Transverse colon (tissue), 3 donors: Measurements from ENCODE around the gene SCMH1.

Experiments
- EP300 ChIP-seq: sonication (generic); formaldehyde crosslinking; IDR thresholded peaks from one replicate; pipeline ENCODE4 v1.6.1; 2017; ENCODE audit warnings: antibody characterized with exemption, low read depth
- TF ChIP-seq, protein P1 (sequence below), 5 experiments: fragments of 200-600 bp in 3 of 5; fragments of 450-650 bp in 2 of 5; sonication (generic) in 3 of 5; IDR thresholded peaks; 1 replicate in 2 of 5; 2 replicates in 3 of 5; pipeline ENCODE4 v1.5.1; 2016 to 2017; ENCODE audit warnings: antibody characterized with exemption in 5 of 5, inconsistent platforms in 3 of 5, mild to moderate bottlenecking in 2 of 5, moderate library complexity in 1 of 5

DNA sequence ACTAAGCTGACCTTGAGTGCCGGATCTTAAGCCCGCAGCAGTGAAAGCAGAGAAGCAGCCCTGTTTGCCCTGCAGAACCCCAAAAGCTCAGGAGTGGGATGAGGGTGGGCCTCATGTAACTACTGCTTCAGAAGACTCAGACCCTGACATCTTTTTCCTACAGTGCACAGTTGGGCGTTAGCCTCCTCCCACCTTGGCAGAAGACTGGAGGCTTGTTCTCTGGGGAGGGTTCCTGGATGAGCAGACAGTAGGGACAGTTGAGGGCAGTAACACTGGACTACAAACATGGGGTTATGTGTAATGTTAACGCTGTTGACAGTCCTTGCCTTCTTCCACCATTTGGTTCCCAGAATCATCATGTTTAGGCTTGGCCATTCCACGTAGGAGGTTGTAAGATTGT is 253.0 kb downstream of the SCMH1 start:
- TF ChIP-seq, protein P1, sequence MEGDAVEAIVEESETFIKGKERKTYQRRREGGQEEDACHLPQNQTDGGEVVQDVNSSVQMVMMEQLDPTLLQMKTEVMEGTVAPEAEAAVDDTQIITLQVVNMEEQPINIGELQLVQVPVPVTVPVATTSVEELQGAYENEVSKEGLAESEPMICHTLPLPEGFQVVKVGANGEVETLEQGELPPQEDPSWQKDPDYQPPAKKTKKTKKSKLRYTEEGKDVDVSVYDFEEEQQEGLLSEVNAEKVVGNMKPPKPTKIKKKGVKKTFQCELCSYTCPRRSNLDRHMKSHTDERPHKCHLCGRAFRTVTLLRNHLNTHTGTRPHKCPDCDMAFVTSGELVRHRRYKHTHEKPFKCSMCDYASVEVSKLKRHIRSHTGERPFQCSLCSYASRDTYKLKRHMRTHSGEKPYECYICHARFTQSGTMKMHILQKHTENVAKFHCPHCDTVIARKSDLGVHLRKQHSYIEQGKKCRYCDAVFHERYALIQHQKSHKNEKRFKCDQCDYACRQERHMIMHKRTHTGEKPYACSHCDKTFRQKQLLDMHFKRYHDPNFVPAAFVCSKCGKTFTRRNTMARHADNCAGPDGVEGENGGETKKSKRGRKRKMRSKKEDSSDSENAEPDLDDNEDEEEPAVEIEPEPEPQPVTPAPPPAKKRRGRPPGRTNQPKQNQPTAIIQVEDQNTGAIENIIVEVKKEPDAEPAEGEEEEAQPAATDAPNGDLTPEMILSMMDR (IDR thresholded peaks at IDR 0.05): no peak
- TF ChIP-seq EP300: no peak
